ENCODE results near the gene N4BP2L2. TPM values are rescaled to one million over a fixed set of nuclear protein-coding genes. Genes with fewer than 3 reads are reported as not detected.

Gene N4BP2L2
- total and polyA plus RNA-seq, 2 of the 13 experiments (the other 11 are each of a cell fraction or from before 2014, with no cell fraction given), result 58.9 to 81.2 TPM

- TF ChIP-seq, protein P1, sequence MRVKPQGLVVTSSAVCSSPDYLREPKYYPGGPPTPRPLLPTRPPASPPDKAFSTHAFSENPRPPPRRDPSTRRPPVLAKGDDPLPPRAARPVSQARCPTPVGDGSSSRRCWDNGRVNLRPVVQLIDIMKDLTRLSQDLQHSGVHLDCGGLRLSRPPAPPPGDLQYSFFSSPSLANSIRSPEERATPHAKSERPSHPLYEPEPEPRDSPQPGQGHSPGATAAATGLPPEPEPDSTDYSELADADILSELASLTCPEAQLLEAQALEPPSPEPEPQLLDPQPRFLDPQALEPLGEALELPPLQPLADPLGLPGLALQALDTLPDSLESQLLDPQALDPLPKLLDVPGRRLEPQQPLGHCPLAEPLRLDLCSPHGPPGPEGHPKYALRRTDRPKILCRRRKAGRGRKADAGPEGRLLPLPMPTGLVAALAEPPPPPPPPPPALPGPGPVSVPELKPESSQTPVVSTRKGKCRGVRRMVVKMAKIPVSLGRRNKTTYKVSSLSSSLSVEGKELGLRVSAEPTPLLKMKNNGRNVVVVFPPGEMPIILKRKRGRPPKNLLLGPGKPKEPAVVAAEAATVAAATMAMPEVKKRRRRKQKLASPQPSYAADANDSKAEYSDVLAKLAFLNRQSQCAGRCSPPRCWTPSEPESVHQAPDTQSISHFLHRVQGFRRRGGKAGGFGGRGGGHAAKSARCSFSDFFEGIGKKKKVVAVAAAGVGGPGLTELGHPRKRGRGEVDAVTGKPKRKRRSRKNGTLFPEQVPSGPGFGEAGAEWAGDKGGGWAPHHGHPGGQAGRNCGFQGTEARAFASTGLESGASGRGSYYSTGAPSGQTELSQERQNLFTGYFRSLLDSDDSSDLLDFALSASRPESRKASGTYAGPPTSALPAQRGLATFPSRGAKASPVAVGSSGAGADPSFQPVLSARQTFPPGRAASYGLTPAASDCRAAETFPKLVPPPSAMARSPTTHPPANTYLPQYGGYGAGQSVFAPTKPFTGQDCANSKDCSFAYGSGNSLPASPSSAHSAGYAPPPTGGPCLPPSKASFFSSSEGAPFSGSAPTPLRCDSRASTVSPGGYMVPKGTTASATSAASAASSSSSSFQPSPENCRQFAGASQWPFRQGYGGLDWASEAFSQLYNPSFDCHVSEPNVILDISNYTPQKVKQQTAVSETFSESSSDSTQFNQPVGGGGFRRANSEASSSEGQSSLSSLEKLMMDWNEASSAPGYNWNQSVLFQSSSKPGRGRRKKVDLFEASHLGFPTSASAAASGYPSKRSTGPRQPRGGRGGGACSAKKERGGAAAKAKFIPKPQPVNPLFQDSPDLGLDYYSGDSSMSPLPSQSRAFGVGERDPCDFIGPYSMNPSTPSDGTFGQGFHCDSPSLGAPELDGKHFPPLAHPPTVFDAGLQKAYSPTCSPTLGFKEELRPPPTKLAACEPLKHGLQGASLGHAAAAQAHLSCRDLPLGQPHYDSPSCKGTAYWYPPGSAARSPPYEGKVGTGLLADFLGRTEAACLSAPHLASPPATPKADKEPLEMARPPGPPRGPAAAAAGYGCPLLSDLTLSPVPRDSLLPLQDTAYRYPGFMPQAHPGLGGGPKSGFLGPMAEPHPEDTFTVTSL (CRISPR knock-in tag; IDR thresholded peaks at IDR 0.05; ENCODE audit: borderline replicate concordance), result no peak
- TF ChIP-seq ZBTB7A (CRISPR knock-in tag; IDR thresholded peaks at IDR 0.05), result no peak
- TF ChIP-seq SRSF4 (IDR thresholded peaks at IDR 0.05; ENCODE audit: low read depth, low read length, poor library complexity, severe bottlenecking), result no peak
- TF ChIP-seq ZNF784 (CRISPR knock-in tag; IDR thresholded peaks at IDR 0.05; ENCODE audit: borderline replicate concordance), result peak; percentile 53; the same call in 1 of the 2 replicates
- no peak for TF ChIP-seq ZNF251 (CRISPR knock-in tag; IDR thresholded peaks at IDR 0.05)
- no peak for TF ChIP-seq ZNF34 (CRISPR knock-in tag; IDR thresholded peaks at IDR 0.05; ENCODE audit: borderline replicate concordance)
- peak; percentile 76; the same call in 1 of the 2 replicates for TF ChIP-seq TFAP4 (IDR thresholded peaks at IDR 0.05; ENCODE audit: borderline replicate concordance, low read depth)
- 0 out of 2 replicates have a peak, but pooled peaks have one; percentile 31 for TF ChIP-seq ZNF12 (CRISPR knock-in tag; IDR thresholded peaks at IDR 0.05)
- no peak for TF ChIP-seq ZNF83 (CRISPR knock-in tag; IDR thresholded peaks at IDR 0.05; ENCODE audit: borderline replicate concordance)
- TF ChIP-seq ZNF790 (CRISPR knock-in tag; IDR thresholded peaks at IDR 0.05; ENCODE audit: borderline replicate concordance), result no peak
- TF ChIP-seq DNMT3B (CRISPR knock-in tag; conservative IDR thresholded peaks at IDR 0.05), result no peak
- TF ChIP-seq ZNF30 (CRISPR knock-in tag; IDR thresholded peaks at IDR 0.05), result no peak
- TF ChIP-seq ZNF564 (CRISPR knock-in tag; IDR thresholded peaks at IDR 0.05), result peak; percentile 75; the same call in 1 of the 2 replicates
- no peak for TF ChIP-seq KDM4B (CRISPR knock-in tag; IDR thresholded peaks at IDR 0.05)
- TF ChIP-seq CBFB (CRISPR knock-in tag; IDR thresholded peaks at IDR 0.05), result no peak
- no peak for TF ChIP-seq GLMP (CRISPR knock-in tag; IDR thresholded peaks at IDR 0.05; ENCODE audit: borderline replicate concordance)
- no peak for TF ChIP-seq ZNF513 (CRISPR knock-in tag; conservative IDR thresholded peaks at IDR 0.05)
- TF ChIP-seq, protein P2, sequence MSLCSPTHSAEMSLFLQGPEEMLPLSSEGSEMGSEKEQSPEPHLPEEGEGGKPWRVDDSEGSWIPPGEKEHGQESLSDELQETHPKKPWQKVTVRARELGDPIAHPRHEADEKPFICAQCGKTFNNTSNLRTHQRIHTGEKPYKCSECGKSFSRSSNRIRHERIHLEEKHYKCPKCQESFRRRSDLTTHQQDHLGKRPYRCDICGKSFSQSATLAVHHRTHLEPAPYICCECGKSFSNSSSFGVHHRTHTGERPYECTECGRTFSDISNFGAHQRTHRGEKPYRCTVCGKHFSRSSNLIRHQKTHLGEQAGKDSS (CRISPR knock-in tag; IDR thresholded peaks at IDR 0.05; ENCODE audit: borderline replicate concordance, low read depth), result 0 out of 2 replicates have a peak, but pooled peaks have one; percentile 42
Measured at GRCh38 chr13:32454886-32455593, 83.6 kb downstream of the N4BP2L2 start (continued).
